Amniotic stem cell (primary cell): ENCODE data around the gene SLC49A3.

Source experiments
- DNase-seq: peaks from one replicate; lab custom pipeline; 2025; lab: John Stamatoyannopoulos, UW

SLC49A3 gene

DNA sequence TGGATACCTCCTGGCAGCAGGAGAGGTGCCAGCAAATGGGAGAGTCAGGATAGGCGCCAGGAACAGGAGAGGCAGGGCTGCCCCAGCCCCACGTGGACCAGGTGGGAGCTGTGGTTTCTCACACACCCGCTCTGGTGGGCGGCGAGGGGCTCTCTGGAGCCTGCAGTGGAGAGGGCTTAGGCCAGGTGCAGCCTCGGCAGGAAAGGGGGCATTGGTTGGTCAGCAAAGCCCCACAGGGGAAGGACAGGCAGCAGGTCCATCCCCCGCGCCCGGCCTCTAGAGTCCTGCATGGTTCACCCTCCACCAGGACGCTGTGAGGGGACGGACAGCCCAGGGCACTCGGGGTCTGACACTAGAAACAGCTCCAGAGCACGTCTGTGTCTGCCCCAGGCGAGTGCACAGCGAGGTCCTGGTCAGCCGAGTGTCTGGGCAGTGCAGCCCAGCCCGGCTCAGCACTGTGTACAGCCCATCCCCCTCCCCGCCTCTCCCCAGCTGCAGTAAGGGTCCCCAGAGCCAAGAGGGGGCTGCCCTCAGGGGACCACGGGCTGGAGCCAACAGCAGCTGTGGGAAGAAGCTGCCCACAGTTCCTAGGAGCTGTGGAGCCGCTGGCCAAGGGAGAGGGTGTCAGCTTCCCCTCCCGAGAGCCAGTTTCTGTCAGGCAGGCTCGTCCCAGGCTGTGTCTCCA, 23.1 kb downstream of the SLC49A3 start:
- DNase-seq = no peak

DNA sequence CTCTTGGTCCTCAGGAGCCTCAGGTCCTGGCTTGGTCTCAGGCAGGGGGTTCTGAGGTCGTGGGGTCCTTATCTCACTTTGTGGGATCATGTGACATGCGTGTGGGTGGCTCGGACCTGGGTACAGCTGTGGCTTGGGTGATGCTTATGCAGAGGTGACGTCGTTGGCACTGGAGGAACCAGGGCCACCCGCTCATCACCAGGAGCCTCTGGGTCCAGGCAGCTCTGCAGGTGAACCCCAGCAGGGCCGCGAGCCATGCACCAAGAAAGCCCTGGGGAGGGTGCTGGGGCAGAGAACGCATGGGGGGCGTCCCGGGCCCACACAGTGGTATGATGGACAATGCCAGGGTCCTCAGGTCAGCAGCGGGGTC, 23.6 kb downstream of the SLC49A3 start:
- DNase-seq = no peak

DNA sequence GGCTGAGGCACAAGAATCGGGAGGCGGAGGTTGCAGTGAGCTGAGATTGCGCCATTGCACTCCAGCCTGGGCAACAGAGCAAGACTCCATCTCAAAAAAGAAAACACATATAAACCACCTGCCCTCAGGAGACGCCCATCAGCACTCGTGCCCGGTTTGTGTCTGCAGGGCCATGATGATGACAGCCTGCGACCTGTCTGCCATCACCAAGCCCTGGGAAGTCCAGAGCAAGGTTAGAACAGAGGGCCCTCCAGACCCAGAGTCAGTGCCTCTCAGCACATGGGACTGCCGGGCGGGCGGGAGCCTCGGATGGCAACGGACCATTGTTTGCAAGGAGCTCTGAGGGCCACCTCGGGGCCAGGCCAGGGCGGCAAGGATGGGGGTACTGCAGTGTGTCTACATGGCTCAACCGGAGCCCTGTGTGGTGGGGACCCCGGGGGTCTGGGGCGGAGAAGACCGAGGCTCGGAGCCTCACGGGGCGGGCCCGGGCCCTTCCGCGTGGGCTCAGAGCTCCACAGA, 24.2 kb downstream of the SLC49A3 start:
- DNase-seq = no peak

GRCh38 chr4:663438-664428, 25.2 kb downstream of the SLC49A3 start:
- DNase-seq = no peak

GRCh38 chr4:663046-663437, 25.9 kb downstream of the SLC49A3 start:
- no peak for DNase-seq

DNA sequence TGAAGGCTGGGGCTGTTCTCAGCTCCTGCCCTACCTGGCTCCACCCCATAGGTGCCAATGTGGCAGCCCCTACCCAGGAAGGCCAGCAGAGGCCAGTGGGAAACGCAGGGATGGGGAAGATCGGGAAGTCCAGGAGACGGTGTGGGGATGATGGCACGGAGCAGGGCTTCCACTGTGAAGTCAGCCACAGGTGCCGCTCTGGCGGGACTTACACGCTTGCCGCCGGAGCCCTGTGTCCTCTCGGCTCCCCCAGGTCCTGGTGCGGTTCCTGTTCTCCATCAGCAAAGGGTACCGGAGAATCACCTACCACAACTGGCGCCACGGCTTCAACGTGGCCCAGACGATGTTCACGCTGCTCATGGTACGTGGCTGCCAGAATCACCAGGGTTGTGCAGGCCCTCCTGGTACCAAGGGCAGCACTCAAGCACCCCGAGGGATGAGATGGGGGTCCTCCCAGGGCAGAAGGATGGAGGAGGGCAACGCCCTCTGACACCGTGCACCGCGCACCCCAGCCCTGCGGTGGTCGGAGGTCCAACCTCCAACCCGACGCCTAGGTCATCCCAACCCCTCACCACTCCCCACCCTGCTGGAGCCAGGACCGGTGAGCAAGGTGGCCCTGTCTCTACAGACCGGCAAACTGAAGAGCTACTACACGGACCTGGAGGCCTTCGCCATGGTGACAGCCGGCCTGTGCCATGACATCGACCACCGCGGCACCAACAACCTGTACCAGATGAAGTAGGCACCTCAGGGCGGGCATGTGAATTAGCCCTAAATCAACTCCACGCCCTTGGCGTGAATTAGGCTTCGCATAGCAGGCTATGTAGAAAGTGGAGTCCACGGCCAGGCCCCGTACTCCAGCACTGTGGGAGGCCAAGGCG, 26.8 kb downstream of the SLC49A3 start:
- DNase-seq = no peak

GRCh38 chr4:661231-661630, 27.7 kb downstream of the SLC49A3 start:
- no peak for DNase-seq

DNA sequence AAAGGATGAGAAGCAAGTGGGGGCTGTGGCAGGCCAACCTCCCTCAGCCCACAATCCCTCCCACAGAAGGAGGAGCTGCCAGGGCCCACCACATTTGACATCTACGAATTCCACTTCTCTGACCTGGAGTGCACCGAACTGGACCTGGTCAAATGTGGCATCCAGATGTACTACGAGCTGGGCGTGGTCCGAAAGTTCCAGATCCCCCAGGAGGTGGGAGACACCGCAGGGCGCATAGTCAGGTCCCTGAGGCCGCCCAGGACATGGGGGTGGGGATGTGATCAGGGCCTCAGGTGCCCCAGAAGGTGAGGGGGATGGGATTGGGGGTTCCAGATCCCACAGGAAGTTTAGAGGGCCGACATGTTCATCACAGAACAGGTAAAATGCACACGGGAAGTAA, 28.6 kb downstream of the SLC49A3 start:
- no peak for DNase-seq

DNA sequence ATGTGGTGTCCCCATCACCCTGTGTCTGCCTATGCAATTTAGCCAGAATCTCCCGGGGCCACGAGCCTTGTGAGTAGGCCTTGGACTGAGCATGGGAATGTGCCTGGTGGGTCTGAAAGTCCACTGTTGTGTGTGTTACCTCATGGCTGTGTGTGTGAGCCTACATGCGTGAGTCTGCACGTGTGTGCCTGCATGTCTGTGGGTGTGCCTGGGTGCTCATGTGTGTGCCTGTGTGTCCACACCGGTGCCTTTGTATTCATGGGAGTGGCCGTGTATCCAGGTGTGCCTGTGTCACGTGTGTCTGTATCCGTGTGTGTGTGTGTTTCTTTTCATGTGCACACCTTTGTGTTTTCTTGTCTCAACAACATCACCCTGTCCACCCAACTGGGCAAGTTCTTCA, 29.1 kb downstream of the SLC49A3 start:
- no peak for DNase-seq

DNA sequence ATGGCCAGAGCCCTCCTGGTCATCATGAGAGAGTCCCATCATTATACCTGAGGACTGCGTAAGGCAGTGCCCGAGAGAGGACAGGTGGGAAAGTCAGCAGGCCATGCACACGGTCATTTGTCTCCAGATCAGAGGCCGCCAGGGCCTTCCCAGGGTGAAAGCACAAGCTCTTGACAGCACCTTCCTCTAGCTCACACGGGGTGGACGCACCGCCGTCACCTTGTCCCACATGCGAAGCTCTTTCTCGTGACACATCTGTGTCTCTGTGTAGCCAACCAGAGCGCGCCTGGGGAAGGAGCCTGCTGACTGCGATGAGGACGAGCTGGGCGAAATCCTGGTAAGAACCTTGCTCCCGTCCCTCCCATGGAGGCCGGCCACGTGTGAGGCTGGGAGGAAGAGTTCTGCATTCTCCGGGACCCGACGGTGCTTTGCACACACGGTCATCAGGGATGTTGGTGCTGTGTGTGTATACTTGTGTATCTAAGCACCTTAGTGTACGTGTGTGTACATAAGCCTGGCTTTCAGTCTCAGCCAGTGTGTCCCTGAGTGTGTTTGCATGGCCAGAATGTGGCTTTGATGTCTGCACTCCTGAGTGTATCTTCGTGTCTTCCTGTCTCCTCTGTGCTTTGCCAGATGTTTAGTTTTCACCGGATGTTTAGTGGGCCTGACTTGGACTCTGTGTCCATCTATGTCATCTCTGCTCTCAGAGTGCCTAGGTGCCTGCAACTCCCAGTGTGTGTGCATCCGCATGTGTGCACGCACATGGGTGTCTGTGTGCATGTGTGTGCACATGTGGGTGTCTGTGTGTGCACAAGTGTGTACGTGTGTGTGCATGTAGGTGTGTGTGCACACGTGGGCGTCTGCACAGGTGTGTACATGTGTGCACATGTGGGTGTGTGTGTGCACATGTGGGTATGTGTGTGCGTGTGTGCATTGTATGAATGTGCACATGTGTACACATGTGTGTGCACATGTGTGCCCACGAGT, 30.0 kb downstream of the SLC49A3 start:
- no peak for DNase-seq

DNA sequence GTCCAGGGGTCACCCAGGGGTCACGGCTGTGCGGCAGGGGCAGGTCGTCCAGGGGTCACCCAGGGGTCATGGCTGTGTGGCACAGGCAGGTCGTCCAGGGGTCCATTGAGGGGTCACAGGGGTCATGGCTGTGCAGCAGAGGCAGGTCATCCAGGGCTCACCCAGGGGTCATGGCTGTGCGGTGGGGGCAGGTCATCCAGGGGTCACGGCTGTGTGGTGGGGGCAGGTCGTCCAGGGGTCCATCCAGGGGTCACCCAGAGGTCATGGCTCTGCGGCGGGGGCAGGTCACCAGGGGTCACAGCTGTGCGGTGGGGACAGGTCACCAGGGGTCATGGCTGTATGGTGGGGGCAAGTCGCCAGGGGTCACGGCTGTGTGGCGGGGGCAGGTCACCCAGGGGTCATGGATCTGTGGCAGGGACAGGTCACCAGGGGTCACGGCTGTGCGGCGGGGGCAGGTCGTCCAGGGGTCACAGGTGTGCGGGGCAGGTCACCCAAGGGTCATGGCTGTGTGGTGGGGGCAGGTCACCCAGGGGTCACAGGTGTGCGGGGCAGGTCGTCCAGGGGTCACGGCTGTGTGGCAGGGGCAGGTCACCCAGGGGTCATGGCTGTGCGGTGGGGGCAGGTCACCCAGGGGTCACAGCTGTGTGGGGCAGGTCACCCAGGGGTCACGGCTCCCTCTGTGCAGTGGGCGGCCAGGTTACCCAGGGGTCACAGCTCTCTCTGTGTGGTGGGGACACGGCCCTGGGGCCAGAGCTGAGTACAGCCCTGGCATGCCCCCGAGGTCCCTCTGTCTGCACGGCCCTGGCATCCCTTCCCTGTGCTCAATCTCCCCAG, 30.9 kb downstream of the SLC49A3 start:
- no peak for DNase-seq

DNA sequence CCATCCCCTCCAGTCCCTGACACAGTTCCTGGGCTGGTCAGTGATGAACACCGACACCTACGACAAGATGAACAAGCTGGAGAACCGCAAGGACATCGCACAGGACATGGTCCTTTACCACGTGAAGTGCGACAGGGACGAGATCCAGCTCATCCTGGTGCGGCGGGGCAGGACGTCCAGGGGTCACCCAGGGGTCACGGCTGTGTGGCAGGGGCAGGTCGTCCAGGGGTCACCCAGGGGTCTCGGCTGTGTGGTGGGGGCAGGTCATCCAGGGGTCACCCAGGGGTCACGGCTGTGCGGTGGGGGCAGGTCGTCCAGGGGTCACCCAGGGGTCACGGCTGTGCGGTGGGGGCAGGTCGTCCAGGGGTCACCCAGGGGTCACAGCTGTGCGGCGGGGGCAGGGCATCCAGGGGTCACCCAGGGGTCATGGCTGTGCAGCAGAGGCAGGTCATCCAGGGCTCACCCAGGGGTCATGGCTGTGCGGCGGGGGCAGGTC, 31.6 kb downstream of the SLC49A3 start:
- DNase-seq = no peak

DNA sequence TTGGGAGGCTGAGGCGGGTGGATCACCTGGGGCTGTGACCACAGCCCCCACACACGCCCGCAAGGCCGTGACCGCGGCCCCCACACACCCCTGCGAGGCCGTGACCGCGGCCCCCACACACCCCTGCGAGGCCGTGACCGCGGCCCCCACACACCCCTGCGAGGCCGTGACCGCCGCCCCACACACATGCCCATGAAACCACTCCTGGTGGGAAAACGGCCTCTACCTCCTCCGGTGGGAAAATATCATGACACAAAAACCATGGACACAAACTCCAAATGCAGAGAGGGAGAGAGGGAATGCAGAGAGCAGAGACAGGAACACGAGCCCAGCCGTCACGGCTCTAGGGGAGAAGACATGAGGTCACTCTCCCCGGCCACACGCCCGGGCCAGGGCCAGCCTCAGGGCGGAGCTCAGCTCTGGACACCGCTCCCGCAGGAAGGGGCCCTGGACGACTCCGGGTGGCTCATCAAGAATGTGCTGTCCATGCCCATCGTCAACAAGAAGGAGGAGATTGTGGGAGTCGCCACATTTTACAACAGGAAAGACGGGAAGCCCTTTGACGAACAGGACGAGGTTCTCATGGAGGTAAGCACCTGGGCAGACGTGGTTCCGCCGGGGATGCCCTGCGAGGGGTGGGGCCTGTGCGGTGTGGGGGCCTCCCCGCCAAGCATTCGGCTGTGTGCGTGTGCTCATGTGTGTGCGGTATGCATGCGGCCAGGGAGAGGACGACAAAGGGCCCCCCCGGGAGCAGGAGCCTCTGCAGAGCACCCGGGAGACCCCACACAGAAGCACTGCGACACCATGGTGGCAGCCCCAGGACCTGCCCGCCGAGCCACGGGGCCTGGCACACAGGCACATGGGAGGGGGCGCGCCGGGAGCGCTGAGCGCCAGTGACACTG, 32.3 kb downstream of the SLC49A3 start:
- DNase-seq = no peak

- DNase-seq = no peak
These were observed 33.3 kb downstream of the SLC49A3 start for GRCh38 chr4:655464-656151.

- DNase-seq = no peak
These were observed 34.0 kb downstream of the SLC49A3 start for GRCh38 chr4:654871-655463.

DNA sequence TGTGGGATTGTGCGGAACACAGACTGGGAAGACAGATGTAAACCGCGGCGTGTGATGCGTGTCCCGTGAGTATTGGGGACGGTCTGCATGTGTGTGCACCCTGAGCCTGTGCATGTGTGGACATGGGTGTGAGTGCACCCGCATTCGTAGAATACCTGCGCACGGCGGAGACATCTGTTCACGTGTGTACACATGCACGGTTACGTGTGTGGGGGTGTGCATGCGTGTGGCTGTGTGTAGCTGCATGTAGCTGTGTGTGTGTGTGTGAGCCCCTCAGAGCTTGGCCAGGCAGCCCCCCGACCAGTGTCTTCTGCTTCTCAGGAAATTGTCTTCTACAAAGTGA, 34.5 kb downstream of the SLC49A3 start:
- DNase-seq = no peak

GRCh38 chr4:653831-654502, 35.0 kb downstream of the SLC49A3 start:
- DNase-seq = no peak
